Mononuclear cell (primary cell): ENCODE measurements around the gene CTCFL. TPM values are rescaled to one million over a fixed set of nuclear protein-coding genes. Genes with fewer than 3 reads are reported as not detected.

ENCODE experiments used
- H3K27me3 ChIP-seq: 2 replicates; pipeline ENCODE4 v1.6.0; 2011; ENCODE audit warnings: low read length, control low read depth; ENCODE audit not compliant: insufficient read depth
- H3K4me1 ChIP-seq: 2 replicates; pipeline ENCODE4 v1.5.1; 2011; ENCODE audit warnings: mild to moderate bottlenecking, low read length, control low read depth; ENCODE audit not compliant: insufficient read depth
- H3K4me3 ChIP-seq: 2 replicates; pipeline ENCODE4 v1.5.1; 2011; ENCODE audit warnings: mild to moderate bottlenecking, low read length, moderate library complexity
- H3K9me3 ChIP-seq: 2 replicates; pipeline ENCODE4 v1.5.1; 2011; ENCODE audit warnings: low read depth, mild to moderate bottlenecking, control low read depth, low read length
- total RNA-seq: library from RNA; depleted of rRNA; stranded (reverse); fragments of >200 nt; gene quantifications from one replicate; pipeline ENCODE4 v1.2.3, GENCODE V29; 2012

The CTCFL gene
- total RNA-seq, 1 donor: not detected

GRCh38 chr20:57548177-57549058 is 23.5 kb upstream of the CTCFL start:
- H3K4me1 ChIP-seq: no peaks in the 10 kb centered on the region
- H3K27me3 ChIP-seq: no peaks in the 10 kb centered on the region
- H3K9me3 ChIP-seq: no peaks in the 10 kb centered on the region
- no peak overlapping the region for H3K4me3 ChIP-seq

- Histone ChIP-seq H3K9me3 (no peaks in the 10 kb centered on the region), H3K27me3 (no peaks in the 10 kb centered on the region), H3K4me1 (no peaks in the 10 kb centered on the region), H3K4me3 (no peak overlapping the region)
Observed at GRCh38 chr20:57546956-57547649, 22.2 kb upstream of the CTCFL start.

GRCh38 chr20:57545927-57546662 is 21.2 kb upstream of the CTCFL start:
- no peak overlapping the region for H3K4me3 ChIP-seq
- no peaks in the 10 kb centered on the region for H3K4me1 ChIP-seq
- no peaks in the 10 kb centered on the region for H3K9me3 ChIP-seq
- H3K27me3 ChIP-seq: no peaks in the 10 kb centered on the region

GRCh38 chr20:57544838-57545564 is 20.1 kb upstream of the CTCFL start:
- Histone ChIP-seq H3K27me3 (no peaks in the 10 kb centered on the region), H3K4me3 (no peak overlapping the region), H3K4me1 (no peaks in the 10 kb centered on the region), H3K9me3 (no peaks in the 10 kb centered on the region)

GRCh38 chr20:57543754-57544153 is 18.8 kb upstream of the CTCFL start:
- Histone ChIP-seq H3K9me3 (no peaks in the 10 kb centered on the region), H3K27me3 (no peaks in the 10 kb centered on the region), H3K4me3 (no peak overlapping the region), H3K4me1 (no peaks in the 10 kb centered on the region)

GRCh38 chr20:57540890-57541580 is 16.1 kb upstream of the CTCFL start:
- Histone ChIP-seq H3K27me3 (no peaks in the 10 kb centered on the region), H3K4me3 (no peak overlapping the region), H3K4me1 (no peaks in the 10 kb centered on the region), H3K9me3 (no peaks in the 10 kb centered on the region)

GRCh38 chr20:57539889-57540288 is 14.9 kb upstream of the CTCFL start:
- no peaks in the 10 kb centered on the region for H3K4me1 ChIP-seq
- no peaks in the 10 kb centered on the region for H3K27me3 ChIP-seq
- no peak overlapping the region for H3K4me3 ChIP-seq
- H3K9me3 ChIP-seq: no peaks in the 10 kb centered on the region

GRCh38 chr20:57537822-57538221 is 12.9 kb upstream of the CTCFL start:
- Histone ChIP-seq H3K9me3 (no peaks in the 10 kb centered on the region), H3K4me1 (no peaks in the 10 kb centered on the region), H3K27me3 (no peaks in the 10 kb centered on the region), H3K4me3 (no peak overlapping the region)

GRCh38 chr20:57536771-57537724 is 12.1 kb upstream of the CTCFL start:
- no peaks in the 10 kb centered on the region for H3K27me3 ChIP-seq

GRCh38 chr20:57536120-57536708 is 11.3 kb upstream of the CTCFL start:
- Histone ChIP-seq H3K4me3 (no peak overlapping the region), H3K27me3 (no peaks in the 10 kb centered on the region), H3K4me1 (no peaks in the 10 kb centered on the region), H3K9me3 (no peaks in the 10 kb centered on the region)

More at GRCh38 chr20:57536771-57537724, 12.1 kb upstream of the CTCFL start:
- Histone ChIP-seq H3K9me3 (no peaks in the 10 kb centered on the region), H3K4me3 (no peak overlapping the region), H3K4me1 (no peaks in the 10 kb centered on the region)

- Histone ChIP-seq H3K9me3 (no peaks in the 10 kb centered on the region), H3K27me3 (no peaks in the 10 kb centered on the region), H3K4me1 (no peaks in the 10 kb centered on the region), H3K4me3 (no peak overlapping the region)
Observed at GRCh38 chr20:57535297-57535696, 10.4 kb upstream of the CTCFL start.

GRCh38 chr20:57532104-57532503 is 7.2 kb upstream of the CTCFL start:
- no peaks in the 10 kb centered on the region for H3K27me3 ChIP-seq
- H3K4me3 ChIP-seq: no peak overlapping the region
- H3K9me3 ChIP-seq: no peaks in the 10 kb centered on the region
- H3K4me1 ChIP-seq: no peaks in the 10 kb centered on the region

- H3K4me3 ChIP-seq: no peak overlapping the region
- no peaks in the 10 kb centered on the region for H3K4me1 ChIP-seq
Observed at GRCh38 chr20:57530327-57530981, 5.5 kb upstream of the CTCFL start.

More at GRCh38 chr20:57530327-57530981, 5.5 kb upstream of the CTCFL start:
- H3K27me3 ChIP-seq: no peaks in the 10 kb centered on the region
- H3K9me3 ChIP-seq: no peaks in the 10 kb centered on the region
